ENCODE data around the gene PTPRN2.

GRCh38 chr7:158174947-158175346 is 412.7 kb downstream of the PTPRN2 start:
- TF ChIP-seq POLR2A (IDR thresholded peaks at IDR 0.05) (no peak), CTCF (IDR thresholded peaks at IDR 0.05) (no peak)
